A673 (cell line): ENCODE results near the gene RHOBTB3.

ENCODE experiments used
- EZH2 ChIP-seq: fragments of 200-600 bp; sonication (generic); IDR thresholded peaks from 2 replicates; pipeline ENCODE4 v1.6.1; 2017; ENCODE audit warnings: borderline replicate concordance, low read depth, mild to moderate bottlenecking, mixed read lengths, antibody characterized with exemption, low read length; ENCODE audit not compliant: poor library complexity, severe bottlenecking
- TF ChIP-seq, protein P1 (sequence below): fragments of 300-800, 200-600 bp; sonication (generic); conservative IDR thresholded peaks from 2 replicates; pipeline ENCODE4 v1.5.1; 2017; ENCODE audit warnings: low read depth, mild to moderate bottlenecking, antibody characterized with exemption, low read length, moderate library complexity, mixed read lengths

DNA sequence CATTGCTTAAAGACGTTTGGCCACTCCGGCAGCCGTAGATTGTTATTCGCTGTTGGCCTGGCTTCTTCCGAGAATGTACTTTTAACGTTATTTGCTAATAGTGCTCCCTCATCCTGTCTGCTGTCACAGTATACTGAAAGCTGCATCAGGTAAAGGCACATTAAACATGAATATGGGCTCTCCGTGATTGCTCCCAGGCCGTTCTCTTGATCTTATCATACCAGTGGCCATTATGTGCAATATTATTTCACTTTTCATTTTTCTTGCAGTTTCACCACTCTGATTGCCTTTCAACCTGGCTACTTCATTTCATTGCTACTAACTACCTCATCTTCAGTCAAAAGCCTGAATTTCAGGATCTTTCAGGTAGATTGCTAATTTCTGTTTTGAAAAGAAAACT, 57.4 kb downstream of the RHOBTB3 start:
- TF ChIP-seq, protein P1, sequence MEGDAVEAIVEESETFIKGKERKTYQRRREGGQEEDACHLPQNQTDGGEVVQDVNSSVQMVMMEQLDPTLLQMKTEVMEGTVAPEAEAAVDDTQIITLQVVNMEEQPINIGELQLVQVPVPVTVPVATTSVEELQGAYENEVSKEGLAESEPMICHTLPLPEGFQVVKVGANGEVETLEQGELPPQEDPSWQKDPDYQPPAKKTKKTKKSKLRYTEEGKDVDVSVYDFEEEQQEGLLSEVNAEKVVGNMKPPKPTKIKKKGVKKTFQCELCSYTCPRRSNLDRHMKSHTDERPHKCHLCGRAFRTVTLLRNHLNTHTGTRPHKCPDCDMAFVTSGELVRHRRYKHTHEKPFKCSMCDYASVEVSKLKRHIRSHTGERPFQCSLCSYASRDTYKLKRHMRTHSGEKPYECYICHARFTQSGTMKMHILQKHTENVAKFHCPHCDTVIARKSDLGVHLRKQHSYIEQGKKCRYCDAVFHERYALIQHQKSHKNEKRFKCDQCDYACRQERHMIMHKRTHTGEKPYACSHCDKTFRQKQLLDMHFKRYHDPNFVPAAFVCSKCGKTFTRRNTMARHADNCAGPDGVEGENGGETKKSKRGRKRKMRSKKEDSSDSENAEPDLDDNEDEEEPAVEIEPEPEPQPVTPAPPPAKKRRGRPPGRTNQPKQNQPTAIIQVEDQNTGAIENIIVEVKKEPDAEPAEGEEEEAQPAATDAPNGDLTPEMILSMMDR = no peak
- TF ChIP-seq EZH2 = no peak
